GM21717 (cell line): ENCODE data around the gene GALNT2.

Experiments used
- ATAC-seq: cut with Tn5 transposase; IDR thresholded peaks from one replicate; pipeline ENCODE4 v1.9.1; 2021; ENCODE audit warnings: mild to moderate bottlenecking, moderate library complexity; ENCODE audit not compliant: unreplicated experiment

Gene GALNT2

DNA sequence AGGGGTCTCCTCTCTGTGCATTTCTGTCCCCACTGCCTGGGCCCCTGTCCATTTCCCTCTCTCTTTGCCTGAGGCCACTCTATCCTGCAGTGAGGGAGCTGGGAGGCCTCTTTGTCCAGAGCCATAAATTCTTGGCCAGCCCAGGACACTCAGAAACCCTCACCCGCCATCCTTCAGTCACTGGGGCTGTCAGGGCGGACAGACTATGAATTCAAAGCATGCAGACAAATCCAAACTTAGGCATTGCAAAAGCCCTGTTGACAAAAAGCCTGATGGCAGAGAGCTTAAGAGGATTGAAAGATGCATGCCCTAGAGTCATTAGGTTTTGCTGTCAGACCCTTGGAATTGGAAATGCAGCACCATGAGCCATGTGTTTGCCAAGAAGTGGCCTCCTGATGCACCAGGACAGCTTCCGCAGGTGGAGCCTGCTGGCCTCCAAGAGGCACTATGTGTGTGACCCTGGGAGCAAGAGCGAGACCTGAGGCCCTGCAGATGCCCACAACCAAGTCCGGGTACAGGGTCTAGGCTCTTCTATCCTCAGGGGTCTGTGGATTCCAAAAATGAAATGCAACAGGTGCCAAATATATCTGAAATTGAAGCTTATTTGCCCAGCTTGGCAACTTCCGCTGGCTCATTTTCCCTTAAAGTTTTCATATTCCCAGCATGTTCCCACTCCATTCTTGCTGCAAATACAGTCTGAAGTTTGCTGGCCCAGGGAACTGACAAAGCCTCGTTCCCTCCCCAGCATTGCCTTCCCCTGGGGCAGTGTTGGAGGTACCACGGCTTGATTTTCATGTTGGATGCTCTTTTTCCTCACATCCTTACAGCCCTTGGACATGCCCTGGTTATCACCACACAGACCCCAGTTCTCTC is 181.2 kb downstream of the GALNT2 start:
- ATAC-seq, result no peak

GRCh38 chr1:230248889-230249270 is 181.8 kb downstream of the GALNT2 start:
- ATAC-seq, result no peak

DNA sequence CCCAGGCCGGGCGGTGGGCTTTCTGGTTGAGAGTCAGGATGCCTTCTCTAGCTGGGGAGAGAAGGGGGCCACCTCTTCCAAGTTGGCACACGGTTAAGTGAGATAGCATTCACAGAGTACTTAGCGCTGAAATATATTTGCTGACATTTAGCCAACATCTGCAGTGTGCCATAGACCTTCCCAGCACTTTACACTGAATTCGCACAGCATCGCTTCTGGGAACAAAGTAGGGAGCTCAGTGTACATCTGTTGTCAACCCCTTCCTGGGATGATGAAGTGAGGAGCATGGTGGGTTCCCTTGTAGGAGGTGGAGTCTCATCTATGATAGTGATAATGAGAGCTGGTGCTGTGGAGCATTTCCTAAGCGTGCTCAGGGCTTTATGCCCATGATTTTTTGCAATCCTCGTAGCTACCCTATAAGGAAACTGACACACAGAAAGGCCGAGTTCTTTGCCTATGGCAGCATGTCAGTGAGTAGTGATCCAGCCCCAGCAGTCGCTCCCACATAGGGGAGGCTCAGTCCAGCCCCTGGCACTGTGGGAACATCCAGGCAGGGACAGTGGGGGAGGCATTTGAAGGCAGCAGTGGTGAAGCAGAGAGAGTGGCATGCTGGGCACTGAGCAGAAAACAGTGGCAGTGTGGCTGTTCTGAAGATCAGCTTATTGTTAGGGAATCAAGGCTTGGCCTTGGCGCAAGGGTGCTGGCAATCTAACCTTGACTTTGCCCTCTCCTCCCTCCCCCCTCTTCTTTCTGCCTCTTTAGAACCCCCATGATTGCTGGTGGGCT is 182.8 kb downstream of the GALNT2 start:
- no peak for ATAC-seq

- no peak for ATAC-seq
Observed at GRCh38 chr1:230250666-230251065, 183.6 kb downstream of the GALNT2 start.

DNA sequence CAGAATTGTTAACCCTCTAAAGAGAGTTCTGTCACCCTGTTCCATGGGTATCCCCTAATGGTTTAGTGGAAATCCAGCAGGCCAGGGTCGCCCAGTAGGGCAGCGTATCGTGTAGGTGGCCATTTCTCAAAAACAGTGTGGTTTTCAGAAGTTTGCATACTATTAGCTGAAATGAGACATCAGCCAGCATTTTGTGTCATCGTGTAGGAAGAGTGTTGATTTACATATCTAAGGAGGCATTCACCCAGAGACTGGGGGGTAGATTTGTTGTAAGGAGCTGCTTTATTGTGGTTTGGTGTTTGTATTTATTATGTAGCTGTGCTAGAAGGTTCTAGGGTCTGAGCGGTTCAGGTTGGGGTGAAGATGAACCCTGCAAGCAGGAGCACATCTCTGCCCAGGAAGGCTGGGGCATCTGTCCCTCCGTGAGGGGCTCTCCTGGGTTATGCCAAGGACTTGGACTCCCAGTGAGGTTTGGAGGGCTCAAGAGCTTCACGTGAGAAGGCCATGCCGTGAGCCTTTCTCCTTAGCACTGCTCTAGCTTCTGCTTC is 184.7 kb downstream of the GALNT2 start:
- peak; percentile 81 for ATAC-seq

- no peak for ATAC-seq
Observed at GRCh38 chr1:230253150-230253549, 186.1 kb downstream of the GALNT2 start.

- no peak for ATAC-seq
Observed at GRCh38 chr1:230254265-230254664, 187.2 kb downstream of the GALNT2 start.

- no peak for ATAC-seq
Observed at GRCh38 chr1:230255116-230255515, 188.1 kb downstream of the GALNT2 start.

GRCh38 chr1:230255991-230256390 is 189.0 kb downstream of the GALNT2 start:
- ATAC-seq, result no peak

DNA sequence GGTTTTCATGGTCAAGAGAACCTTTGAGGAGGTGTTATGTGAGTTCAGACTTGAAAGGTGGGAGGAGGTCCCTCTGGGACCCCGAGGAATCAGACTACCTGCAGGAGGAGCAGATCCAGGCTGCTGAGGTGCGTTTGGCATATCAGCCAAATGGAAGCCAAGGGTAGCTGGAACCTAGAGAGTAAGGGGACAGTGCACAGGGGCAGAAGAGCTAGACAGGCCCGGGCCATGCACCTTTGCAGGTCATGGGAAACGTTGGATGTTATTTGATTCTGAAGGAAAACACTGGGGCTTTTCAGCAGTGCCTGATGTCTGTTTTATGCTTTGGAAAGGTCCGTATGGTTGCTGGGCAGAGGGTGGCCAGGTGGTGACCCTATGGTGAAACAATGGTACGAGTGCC is 189.9 kb downstream of the GALNT2 start:
- no peak for ATAC-seq

DNA sequence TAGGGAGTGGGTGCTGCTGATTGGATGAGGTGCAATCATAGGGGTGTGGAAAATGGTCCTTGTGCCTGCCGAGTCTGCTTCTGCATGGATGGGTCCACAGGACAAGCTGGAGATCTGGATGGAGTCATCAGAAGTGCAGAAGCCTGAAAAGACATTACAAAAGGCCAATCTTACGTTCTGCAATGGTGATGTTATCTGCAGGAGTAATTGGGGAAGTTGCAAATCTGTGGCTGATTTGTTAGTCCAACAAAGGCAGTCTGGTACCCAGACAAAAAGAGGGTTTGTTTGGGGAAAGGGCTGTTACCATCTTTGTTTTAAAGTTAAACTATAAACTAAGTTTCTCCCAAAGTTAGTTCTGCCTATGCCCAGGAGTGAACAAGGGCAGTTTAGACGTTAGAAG is 192.6 kb downstream of the GALNT2 start:
- no peak for ATAC-seq

DNA sequence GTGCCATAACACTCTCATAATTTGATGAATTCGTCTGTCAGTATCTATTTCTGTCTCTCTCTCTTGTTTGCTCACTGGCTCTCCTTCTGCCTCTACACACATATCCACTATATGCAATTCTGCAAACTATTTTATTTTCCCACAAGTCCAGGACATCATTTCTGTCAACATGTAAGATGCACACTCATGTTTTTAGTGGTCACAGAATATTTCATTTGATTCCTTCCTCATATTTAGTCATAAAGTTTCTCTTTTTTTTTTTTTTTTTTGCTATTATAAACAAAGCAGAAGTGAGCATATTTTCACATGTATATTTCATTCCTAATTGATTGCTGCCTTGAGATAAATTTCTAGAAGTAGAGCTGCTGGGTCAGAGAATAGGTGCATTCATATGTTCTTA is 193.8 kb downstream of the GALNT2 start:
- no peak for ATAC-seq

GRCh38 chr1:230261928-230262650 is 195.1 kb downstream of the GALNT2 start:
- no peak for ATAC-seq

DNA sequence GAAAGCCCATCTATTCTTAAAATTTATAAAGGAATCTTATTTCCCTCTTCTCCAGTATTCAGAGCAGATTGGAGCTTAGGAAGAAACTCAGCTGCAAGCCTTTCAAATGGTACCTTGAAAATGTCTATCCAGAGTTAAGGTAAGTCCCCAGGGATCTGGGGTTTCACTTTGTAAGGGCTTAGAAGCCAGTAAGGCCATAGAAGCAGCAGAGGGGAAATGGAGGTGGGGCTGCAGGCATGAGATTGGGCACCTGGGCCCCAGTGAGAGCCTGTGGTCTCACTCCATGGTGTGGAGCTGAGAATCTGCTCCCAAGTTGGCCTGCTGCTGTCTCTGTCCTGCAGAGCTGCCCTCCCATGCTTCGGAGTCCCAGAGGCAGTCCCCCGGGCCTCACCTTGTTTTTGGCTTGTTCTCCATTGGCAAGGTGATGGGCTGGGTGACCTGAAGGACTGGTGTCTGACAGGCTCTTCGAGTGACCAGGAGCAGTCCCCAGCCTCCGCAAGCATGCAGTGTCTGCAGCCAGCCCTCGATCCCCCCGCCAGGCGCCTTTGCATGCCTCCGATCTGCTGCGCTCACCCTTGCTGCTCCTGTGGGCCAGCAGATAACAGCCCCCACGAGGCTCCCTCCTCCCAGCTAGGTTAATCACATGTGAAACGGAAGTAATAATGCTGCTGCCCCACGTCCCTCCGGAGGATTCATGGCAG is 196.0 kb downstream of the GALNT2 start:
- ATAC-seq, result no peak

- ATAC-seq, result no peak
Observed at GRCh38 chr1:230263568-230264195, 196.6 kb downstream of the GALNT2 start.

DNA sequence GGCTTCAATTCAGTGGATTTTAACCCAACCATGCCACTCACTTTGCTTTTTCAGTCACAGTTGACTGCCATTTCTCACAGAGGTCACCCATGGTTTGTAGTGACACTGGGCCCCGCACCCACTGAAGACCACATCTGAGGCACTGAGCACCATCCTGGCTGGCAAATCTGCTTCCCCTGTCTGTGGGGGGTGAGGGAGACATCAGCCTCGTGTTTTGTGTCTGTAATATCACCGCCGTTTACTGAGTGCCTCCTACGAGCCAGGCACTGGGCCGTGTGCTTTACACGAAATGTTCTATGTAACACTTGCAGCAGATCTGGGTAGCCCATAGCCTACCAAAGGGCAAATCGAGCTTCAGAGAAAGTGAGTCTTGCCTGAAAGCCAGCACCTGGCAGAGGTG is 197.3 kb downstream of the GALNT2 start:
- no peak for ATAC-seq

- no peak for ATAC-seq
Observed at GRCh38 chr1:230265200-230266115, 198.4 kb downstream of the GALNT2 start.

DNA sequence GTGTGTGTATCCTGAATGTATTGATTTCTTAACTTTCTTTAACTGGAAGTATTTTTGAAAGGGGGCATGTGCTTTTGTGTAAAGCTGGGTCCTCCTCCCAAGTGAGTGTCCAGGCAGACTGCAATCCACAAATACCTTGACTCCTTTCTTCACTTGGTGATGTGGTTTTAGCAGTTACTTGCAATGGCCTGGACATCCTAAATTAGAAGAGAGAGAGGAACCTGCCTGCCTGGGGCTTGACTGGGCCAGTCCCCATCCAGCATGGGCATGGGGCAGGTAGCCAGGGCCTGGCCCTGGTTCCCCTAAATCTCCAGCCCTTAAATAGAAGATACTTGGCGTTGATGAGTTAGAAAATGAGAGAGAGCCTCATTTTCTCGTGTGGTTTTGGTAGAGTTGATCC is 199.4 kb downstream of the GALNT2 start:
- no peak for ATAC-seq
